HG02973 (cell line): ENCODE data around the gene ZFY.

Experiments used
- ATAC-seq: cut with Tn5 transposase; IDR thresholded peaks from one replicate; pipeline ENCODE4 v1.9.1; 2021; ENCODE audit warnings: moderate library complexity; ENCODE audit not compliant: unreplicated experiment

ZFY gene

DNA sequence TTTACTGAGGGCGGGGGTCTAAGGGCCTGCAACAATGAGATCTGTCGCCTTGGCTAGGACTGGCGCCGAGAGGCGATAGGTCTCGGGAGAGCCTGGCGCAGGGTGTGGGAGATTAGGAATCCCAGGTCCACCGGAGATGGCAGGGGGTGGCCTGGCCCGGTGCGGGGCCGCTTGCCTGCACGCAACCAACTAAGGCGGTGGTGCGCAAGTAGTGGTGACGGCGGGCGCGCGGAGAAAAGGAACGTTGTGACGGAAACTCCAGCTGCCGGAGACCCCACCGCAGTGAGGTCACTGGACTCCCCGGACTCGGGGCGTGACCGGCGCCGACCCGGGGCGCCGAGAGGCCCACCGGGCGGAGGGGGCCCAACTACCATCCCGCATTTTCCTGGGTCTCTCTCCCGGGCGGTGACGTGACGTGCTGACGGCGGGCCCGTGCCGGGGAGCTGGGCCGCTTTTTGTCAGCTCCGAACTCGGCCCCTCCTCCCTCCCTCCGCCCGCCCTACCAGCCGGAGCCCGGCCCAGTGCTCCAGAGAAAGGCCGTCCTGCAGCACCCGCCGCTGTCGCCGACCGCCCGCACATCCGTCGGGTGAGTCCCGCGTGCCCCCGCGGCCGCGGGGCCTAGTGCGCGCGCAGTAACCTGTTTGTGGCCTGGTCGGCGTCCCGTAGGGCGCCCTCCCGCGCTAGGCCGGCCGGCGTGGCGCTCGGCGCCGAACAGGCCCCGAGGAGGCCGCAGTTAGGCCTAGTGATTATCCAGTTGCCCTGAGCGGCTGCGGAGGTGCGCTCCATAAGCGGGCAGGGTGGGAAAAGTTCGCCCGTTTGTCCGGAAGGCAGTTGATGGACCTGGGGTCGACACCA is at the start of gene ZFY:
Gene ZFY (plus strand): TSS at position 521 of the 855 bp plus-strand sequence. CDS start 18,556 bp downstream, outside the sequence.
- peak; percentile 21 for ATAC-seq

DNA sequence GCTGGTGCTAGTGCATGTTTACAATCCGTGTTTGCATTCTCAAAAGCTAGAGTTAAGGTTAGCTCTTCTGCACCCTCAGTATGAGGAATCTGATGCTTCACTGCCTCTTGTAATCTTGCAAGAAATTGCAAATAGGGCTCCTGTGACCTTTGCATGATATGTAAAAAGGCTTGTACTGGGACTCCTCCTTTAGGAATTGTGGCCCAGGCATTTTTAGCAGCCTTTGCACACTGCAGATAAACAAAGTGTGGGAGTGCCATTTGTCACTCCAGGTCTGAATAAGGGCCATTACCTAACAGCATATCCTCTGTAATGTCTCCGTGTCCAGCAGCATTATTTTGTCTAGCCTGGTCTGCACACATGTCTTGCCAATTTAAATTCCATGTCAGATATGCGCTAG is 49.3 kb upstream of the ZFY start:
- no peak for ATAC-seq

DNA sequence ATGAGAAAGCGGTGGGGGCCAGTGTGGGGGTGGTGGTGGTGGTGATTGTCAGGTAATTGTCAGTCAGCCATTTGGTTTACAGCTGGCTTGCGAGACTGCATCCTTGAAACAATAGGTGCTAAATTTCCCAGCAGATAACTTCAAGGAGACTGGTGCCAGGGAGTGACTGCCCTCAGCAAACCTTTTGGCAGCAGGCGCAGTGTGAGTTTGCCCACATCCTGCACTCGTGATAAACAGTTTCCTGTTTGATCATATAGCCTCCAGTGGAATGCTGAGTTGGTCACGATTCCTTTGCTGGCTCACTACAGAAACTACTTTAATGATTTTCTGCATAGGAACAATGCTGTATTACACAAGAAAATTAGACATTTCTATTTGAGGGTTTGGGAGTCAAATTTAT is 47.8 kb upstream of the ZFY start:
- peak; percentile 17 for ATAC-seq

DNA sequence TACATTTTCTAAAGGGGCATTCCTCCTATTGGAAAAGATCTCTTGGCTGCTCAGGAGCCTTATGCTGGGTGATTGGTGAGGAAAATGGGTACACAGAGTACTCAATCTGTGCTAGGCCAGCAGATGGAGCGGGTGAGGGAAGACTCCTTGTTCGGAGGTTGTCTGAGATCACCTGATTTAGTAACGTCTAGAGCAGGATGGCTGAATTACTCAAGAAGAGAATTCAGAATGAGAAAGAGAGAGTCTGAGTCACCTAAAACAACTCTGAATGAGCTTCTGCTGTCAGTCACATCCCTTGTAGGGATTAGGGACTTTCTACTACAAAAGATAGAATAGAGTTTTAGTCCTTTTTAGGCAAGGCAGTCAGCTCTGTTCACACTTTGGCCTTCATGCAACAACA is 47.2 kb upstream of the ZFY start:
- ATAC-seq: peak; percentile 84

DNA sequence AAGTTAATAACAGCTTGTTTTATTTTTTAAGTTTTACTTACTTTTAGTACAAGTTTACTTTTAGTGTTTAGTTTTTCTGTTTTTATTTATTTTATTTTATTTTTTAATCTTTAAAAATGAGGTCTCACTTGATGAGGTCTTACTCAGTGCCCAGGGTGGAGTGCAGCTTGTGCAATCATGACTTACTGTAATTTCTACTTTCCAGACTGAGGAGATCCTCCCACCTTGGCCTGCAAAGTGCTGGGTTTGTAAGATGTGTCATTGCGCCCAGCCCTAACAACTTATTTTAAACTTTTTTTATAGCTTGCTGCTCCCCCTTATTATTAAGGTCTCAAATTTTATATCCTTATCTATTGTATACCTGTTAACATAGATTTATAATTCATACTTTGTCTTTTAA is 41.7 kb upstream of the ZFY start:
- ATAC-seq: no peak

DNA sequence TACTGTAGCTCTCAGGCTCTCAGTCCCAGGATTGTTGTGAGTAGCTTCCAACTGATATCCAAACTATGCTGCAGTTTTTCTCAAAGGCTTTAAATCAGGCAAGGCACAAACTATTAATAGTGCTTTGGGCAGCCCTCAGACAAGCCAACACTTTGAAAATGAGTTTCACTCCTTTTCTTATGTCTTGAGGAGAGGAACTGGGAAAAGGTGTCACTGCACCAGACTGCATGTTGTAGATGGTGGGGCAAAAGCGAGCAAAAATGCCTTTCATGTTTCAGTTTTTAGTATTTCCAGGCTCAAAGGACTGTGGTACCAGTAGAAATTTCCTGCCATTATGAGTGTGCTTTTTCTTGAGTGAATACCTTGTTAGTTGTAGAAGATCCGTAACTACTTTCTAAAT is 39.1 kb upstream of the ZFY start:
- ATAC-seq: no peak

DNA sequence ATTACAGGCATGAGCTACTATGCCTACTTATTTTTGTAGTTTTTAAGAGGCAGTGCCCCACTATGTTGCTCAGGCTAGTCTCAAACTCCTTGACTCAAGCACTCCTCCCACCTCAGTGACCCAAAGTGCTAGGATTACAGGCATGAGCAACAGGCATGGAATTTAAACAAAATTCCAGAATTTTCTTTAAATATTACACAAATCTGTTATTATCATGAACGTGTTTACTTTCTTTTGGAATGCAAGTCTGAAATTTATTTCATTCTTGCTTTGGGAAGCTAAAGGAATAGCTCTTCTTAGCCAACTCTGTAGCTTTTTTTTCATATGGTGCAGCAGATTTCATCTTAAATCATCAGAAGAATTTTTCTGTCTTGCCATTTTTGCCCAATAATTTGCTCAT is 27.8 kb upstream of the ZFY start:
- no peak for ATAC-seq

DNA sequence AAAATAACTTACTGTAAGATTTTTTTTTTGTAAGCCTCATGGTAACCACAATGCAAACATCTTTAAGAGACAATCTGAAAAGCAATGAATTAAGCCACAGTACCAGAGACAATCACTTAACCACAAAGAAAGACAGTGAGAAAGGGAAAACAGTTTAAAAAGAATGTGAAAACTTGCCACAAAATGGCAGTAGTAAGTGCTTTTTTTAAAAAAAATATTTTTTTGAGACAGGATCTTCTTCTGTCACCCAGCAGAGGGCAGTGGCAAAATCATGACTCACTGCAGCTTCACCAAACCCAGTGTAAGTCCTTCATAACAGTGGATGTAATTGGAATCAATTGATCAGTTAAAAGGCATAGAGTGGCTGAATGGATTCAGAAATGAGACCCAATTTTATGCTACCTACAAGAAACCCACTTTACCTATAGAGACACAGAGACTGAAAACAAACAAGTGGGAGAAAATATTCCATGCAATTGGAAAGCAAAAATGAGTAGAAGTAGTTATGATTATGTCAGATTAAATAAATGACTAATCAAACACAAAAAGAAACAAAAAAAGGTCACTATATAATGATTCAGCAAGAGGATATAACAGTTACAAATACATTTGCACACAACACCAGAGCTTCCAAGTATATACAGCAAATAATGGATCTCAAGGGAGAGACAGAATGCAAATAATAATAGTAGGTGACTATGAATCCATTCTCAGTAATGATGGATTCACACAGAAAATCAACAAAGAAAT is 21.9 kb upstream of the ZFY start:
- ATAC-seq: no peak

DNA sequence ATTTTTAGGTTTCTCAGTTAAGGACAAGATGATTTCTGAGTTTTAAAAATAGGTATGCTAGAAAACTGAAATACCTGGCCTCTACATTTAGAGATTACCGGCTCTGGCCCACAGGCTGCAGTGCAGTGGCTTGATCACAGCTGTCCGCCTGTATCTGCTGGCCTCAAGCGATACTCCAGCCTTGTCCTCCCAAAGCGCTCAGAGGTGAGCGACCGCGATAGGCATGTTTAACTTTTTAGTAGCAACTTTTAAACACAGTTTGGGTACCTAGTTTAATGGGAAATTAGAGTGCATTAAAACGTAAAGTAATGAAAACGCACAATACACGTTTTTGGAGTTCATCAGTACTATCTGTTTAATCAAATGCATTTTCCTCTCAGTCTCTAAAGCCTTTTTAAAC is 1.1 kb upstream of the ZFY start:
- no peak for ATAC-seq

DNA sequence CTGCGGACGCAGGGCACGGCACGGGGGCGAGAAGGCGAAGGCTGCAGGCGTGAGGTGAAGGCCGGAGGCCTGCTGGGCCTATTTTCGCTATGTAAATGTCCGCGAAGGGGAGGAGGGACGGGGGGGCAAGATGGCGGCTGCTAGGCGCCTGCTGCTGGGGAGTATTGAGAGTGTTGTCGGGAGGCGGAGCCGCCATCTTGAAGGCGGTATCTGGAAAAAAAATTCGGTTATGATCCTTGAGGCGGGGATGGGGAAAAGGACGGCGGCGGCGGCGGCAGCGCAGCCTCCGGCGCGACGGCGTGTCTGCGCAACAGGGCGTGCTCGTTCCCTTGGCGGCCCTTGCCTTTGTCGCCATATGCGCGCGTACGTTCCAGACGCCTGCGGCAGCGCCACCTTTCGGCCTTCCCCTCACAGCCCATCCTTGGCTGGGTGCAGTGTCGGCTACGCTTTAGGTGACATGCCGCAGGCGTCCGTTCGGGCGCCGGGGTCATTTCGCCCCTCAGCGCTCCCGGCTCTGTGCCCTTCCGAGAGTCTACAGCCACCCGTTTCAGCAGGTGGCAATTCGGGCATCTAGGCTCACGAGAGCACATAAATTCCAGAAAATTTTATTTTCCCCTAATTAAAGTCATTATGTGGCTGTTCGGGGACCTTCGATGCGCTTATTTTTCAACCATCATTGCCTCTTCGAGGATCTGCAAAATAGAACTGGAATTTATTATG is 695 bp downstream of the ZFY start:
- peak; percentile 73 for ATAC-seq

DNA sequence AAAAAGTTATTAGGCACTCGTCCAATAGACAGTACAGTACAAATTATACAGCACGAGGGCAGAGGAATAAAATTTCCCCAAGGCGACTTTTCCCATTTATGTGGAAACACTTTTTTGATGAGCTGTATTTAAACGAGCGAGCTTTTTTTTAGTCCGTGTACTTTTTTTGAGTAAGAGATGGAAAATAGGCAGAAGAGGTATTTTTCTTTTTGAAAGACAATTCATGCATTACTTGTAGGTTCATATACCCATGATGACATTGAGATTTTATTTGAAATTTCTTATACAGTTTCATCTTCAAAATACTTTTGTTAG is 1.2 kb downstream of the ZFY start:
- no peak for ATAC-seq

DNA sequence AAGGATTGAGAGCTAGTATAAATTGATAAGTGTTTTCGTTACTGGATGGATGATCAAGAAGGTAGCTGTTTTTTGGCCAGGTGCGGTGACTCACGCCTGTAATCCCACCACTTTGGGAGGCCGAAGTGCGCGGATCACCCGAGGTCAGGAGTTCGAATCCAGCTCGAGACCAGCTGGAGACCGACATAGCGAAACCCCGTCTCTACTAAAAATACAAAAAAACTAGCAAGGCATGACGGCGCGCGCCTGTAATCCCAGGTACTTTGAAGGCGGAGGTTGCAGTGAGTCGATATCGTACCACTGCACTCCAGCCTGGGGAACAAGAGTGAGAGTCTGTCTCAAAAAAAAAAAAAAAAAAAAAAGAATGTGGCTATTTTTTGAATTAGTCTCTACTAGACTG is 2.0 kb downstream of the ZFY start:
- no peak for ATAC-seq

DNA sequence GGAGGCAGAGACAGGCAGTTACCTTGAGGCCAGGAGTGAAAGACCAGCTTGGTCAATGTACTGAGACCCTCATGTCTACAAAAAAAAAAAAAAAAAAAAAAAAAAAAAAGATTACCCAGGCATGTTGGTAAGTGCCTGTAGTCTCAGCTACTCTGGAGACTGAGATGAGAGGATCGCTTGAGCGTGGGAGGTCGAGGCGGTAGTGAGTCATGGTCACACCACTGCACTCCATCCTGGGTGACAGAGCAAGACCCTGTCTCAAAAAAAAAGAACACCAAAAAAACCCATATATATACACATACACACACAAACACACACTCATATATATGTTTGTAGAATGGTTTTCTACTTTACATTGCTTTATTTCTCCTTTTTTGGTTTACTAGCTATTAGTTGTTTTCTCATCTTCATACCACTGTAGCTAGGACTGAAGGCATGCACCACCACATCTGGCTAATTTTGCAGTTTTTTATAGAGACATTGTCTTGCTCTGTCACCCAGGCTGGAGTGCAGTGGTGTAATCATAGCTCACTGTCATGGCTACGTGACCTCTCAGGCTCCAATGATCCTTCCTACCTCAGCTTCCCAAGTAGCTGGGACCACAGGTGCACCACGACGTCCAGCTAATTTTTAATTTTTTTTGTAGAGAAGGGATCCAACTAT is 14.5 kb downstream of the ZFY start:
- ATAC-seq: peak; percentile 68

DNA sequence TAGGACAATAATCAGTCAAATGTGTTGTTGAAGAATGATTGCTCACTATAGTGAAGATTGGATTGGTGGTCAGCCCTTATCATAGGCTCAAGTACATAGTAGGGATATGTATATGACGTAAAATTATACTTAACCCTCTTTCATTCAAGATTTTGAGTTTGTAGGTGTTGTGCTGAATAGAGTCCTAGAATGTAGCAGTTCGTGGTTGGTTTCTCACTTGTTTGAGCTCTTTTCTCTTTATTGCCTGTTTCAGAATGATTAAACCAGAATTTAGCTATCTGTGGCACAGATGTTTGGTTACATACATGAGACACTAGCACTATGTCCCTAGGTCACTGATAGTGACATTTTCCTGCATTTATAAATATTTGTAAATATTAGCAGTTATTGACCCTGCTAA is 15.5 kb downstream of the ZFY start:
- ATAC-seq: no peak

DNA sequence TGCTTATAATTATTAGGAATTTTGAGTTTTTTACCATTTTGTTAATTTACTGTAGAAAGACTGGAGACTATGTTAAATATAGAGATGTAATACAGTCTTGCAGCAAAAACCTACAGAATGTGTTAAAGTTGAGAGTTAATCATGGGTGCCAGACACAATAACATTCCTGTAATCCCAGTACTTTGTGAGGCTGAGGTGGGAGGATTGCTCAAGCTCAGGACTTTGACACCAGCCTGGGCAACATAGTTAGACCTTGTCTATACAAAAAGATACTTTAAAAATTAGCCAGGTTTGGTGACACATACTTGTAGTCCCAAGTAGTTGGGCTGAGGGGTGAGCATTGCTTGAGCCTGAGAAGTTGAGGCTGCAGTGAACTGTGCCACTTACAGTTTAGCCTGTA is 17.7 kb downstream of the ZFY start:
- no peak for ATAC-seq

DNA sequence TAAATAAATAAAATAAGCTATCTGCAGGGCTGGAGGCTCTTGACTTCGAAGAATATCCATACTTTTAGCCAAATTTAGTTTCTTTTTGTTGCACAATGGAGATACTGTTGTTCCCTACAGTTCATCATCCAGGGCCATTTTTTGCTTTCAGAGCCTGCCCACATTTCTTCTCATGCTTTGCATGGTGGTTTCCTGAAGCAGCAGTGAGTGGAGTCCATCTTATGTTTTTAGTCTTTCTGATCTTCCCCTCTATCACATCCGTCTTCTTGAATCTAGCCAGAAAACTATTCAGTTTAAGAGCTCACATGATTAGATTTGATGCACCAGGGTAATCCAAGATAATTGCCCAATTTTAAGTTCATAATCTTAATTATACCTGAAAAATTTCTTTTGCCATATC is 19.6 kb downstream of the ZFY start:
- no peak for ATAC-seq

DNA sequence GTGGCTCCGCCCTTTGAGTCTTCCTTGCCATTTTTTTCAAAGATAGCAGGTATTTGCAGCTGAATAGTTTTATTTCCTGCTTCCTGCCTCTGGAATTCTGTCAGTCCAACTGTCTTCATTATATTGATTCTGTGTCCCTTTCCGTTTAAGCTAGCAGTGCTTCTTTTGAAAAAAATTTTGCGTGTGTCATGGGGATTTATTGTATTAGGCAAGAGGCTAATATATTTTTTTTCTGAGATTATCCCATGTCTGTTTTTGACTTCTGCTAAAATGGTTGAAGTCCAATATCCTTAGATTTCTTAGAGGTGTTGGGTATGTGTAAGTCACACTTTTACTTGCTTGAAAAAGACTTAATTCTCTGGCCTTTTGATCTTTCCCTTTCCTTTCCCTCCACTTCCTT is 20.4 kb downstream of the ZFY start:
- ATAC-seq: no peak

DNA sequence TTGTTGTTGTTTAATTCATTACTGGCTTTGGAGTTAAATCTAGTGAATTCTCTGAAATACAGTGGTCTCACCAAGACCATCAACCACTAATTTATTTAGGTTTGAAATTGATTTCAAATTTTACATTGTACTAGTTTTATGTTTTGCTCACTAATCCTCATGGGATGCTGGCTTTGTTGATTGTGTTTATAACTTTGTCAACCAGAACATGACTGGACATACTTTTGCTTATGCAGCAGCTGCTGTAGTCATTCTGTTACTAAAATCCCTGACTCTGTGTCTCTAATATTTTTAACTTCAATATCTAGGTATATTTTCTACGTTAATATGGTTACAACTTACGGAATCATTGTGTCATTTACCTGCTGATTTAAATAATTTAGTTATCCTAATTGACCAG is 26.9 kb downstream of the ZFY start:
- no peak for ATAC-seq

DNA sequence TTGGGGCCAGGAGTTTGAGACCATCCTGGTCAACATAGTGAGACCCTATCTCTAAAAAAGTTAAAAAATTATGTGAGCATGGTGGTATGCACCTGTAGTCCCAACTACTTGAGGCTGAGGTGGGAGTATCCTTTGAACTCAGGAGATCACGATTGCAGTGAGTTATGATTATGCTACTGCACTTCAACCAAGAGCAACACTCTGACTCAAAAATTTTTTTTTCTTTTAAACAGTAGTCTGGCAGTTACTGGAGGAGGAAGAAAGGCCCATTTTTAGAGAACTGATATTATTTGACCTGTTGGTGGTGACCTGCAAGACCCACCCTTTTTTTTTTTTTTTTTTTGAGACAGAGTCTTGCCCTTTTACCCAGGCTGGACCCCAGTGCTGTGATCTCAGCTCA is 29.6 kb downstream of the ZFY start:
- no peak for ATAC-seq

DNA sequence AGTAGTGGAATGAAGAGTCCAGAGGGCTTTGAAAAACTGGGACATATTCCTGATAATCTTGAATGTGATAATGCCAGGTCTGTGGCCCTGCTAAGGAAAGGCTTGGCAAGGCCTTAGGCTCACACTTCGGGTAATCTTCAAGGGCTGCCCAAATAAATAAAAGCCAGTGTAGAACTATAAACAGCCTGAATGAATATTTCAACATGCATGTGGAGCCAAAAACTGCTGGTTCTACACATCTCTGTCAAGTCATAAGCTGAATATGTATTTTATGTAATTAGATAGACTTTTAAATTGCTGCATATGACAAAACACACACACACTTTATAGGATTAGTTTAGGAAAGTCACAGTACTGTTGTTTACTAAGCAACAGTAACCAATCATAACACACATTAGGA is 30.4 kb downstream of the ZFY start:
- no peak for ATAC-seq

DNA sequence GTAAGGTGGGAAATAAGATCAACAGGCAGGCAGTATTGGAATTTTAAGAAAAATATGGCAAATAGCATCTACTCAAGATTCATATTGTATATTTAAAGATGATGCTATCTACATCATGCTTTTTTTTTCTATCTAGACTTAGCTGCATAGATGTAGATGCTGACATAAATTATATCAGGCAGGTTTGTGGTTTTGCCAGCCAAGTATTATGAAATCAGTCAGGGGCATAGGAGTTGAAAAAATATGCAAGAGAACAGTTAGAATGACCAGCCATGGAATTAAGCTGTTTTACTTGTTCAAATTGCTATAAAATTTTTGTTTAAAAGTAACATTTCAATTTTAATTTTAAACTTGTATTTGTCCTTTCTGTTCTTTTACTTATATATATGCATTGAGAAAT is 34.4 kb downstream of the ZFY start:
- no peak for ATAC-seq
